ENCODE measurements around the gene RHOB. TPM values are rescaled to one million over a fixed set of nuclear protein-coding genes. Genes with fewer than 3 reads are reported as not detected.

The RHOB gene
- total RNA-seq, 3 donors from 2014 or later = 75.5 to 616 (median 104) TPM

- H3K4me3 ChIP-seq = no peak overlapping the region
- H3K9me3 ChIP-seq = no peaks in the 10 kb centered on the region
- no peak for ATAC-seq
- no peaks in the 10 kb centered on the region for H3K4me1 ChIP-seq (ENCODE audit: low read depth)
- H3K36me3 ChIP-seq (ENCODE audit: low read depth) = no peaks in the 10 kb centered on the region
- DNase-seq = no peak
- intact Hi-C loops (cut with DNase I, micrococcal nuclease) = loop anchor here in 1 of 2 donors (5.0 kb wide), 1 partner anchor 241 kb away; no protein-coding TSS in a partner anchor
- TF ChIP-seq, protein P1, sequence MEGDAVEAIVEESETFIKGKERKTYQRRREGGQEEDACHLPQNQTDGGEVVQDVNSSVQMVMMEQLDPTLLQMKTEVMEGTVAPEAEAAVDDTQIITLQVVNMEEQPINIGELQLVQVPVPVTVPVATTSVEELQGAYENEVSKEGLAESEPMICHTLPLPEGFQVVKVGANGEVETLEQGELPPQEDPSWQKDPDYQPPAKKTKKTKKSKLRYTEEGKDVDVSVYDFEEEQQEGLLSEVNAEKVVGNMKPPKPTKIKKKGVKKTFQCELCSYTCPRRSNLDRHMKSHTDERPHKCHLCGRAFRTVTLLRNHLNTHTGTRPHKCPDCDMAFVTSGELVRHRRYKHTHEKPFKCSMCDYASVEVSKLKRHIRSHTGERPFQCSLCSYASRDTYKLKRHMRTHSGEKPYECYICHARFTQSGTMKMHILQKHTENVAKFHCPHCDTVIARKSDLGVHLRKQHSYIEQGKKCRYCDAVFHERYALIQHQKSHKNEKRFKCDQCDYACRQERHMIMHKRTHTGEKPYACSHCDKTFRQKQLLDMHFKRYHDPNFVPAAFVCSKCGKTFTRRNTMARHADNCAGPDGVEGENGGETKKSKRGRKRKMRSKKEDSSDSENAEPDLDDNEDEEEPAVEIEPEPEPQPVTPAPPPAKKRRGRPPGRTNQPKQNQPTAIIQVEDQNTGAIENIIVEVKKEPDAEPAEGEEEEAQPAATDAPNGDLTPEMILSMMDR (IDR thresholded peaks at IDR 0.05) = no peak
Measured at GRCh38 chr2:20400787-20401488, 45.9 kb upstream of the RHOB start.

GRCh38 chr2:20401489-20401835, 45.4 kb upstream of the RHOB start:
- ATAC-seq = no peak
- Histone ChIP-seq H3K36me3 (ENCODE audit: low read depth) (no peaks in the 10 kb centered on the region), H3K4me1 (ENCODE audit: low read depth) (no peaks in the 10 kb centered on the region), H3K9me3 (no peaks in the 10 kb centered on the region), H3K4me3 (no peak overlapping the region)
- DNase-seq = no peak
- intact Hi-C loops (cut with DNase I, micrococcal nuclease) = loop anchor here in 1 of 2 donors (5.0 kb wide), 1 partner anchor 241 kb away; no protein-coding TSS in a partner anchor
- TF ChIP-seq, protein P1 (IDR thresholded peaks at IDR 0.05) = no peak

DNA sequence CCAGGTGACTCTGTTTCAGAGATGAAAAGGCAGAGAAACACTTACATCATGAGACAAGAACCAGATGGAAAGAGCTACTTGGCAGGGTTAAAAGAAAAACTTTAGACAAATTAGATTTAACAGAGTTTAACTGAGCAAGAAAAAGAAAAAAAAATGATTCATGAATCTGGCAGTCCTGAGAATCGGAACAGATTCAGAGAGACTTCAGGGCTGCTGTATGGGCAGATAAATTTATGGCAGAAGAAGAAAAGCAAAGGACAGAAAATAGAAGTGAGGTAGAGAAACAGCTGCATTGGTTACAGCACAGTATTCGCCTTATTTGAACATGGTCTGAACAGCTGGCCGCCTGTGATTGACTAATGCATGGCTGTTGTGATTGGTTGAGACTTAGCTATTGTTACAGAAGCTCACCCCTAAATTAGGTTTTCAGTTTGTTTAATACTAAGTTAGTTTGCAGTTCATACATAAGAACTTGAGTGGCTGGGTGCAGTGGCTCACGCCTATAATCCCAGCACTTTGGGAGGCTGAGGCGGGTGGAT, 43.0 kb upstream of the RHOB start:
- DNase-seq = no peak
- H3K4me1 ChIP-seq (ENCODE audit: low read depth) = no peaks in the 10 kb centered on the region
- TF ChIP-seq, protein P1 (IDR thresholded peaks at IDR 0.05) = no peak
- intact Hi-C loops (cut with DNase I, micrococcal nuclease) = loop anchor here in 1 of 2 donors (5.0 kb wide), 1 partner anchor 238 kb away; no protein-coding TSS in a partner anchor
- H3K36me3 ChIP-seq (ENCODE audit: low read depth) = no peaks in the 10 kb centered on the region
- no peak overlapping the region for H3K4me3 ChIP-seq
- peaks cover 3% of the 10 kb centered on the region for H3K9me3 ChIP-seq
- ATAC-seq = peak; percentile 14

DNA sequence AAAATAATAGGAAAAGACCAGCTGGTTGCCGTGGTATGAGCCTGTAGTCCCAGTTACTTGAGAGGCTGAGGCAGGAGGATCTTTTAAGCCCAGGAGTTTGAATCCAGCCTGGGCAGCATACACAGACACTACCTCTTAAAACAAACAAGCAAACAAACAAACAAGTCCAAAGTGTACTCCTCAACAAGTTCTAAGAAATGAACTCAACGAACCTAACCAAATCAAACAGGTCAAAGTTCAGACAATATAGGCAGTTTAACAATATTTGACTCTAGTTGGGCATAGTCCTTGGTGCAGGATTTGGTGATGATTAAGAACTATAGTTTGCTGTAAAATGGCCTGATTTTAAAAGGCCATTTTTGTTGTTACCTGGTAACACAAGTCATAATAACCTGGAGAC, 41.9 kb upstream of the RHOB start:
- intact Hi-C loops (cut with DNase I, micrococcal nuclease) = loop anchor here in 1 of 2 donors (5.0 kb wide), 1 partner anchor 237 kb away; no protein-coding TSS in a partner anchor
- Histone ChIP-seq H3K9me3 (peaks cover 11% of the 10 kb centered on the region), H3K4me1 (ENCODE audit: low read depth) (no peaks in the 10 kb centered on the region), H3K36me3 (ENCODE audit: low read depth) (no peaks in the 10 kb centered on the region), H3K4me3 (no peak overlapping the region)
- DNase-seq (no peak), ATAC-seq (no peak)
- TF ChIP-seq, protein P1 (IDR thresholded peaks at IDR 0.05) = no peak

DNA sequence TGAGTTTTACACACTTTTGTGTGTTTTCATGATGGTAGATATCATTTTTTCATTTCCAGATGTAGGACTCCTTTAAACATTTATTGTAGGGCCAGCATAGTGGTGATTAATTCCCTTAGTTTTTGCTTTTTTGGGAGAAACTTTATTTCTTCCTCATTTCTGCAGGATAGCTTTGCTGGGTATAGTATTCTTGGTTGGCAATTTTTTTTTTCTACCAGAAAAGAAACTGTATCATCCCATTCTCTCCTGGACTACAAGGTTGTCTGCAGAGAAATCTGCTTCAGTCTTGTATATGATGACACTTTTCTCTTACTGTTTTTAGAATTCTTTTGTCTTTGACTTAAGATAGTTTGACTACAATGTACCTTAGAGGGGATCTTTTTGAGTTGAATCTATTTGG, 37.8 kb upstream of the RHOB start:
- ATAC-seq (no peak), DNase-seq (no peak)
- Histone ChIP-seq H3K4me3 (no peak overlapping the region), H3K9me3 (peaks cover 11% of the 10 kb centered on the region), H3K4me1 (ENCODE audit: low read depth) (no peaks in the 10 kb centered on the region), H3K36me3 (ENCODE audit: low read depth) (no peaks in the 10 kb centered on the region)
- TF ChIP-seq, protein P1 (IDR thresholded peaks at IDR 0.05) = no peak
- intact Hi-C loops (cut with DNase I, micrococcal nuclease) = no loop called here

Data from mucosa of descending colon (tissue), 3 donors.